Fibroblast of skin of scalp (primary cell): ENCODE results near the gene MILR1. TPM values are rescaled to one million over a fixed set of nuclear protein-coding genes. Genes with fewer than 3 reads are reported as not detected.
"Not testable (repeated sequence)": the region's sequence is repeated elsewhere in the genome, so short reads cannot be mapped to it uniquely, and the experiment has no call there.

Experiments
- DNase-seq: peaks from one replicate; pipeline ENCODE4 v3.0.0-alpha.2; 2013
- polyA plus RNA-seq, 2 experiments: library from polyadenylated mRNA; unstranded; fragments of 120-200 nt; gene quantifications; one replicate each; pipeline ENCODE4 v1.2.1, GENCODE V29; 2013; ENCODE audit not compliant: insufficient read length in 2 of 2

The MILR1 gene
- 0.16 TPM for polyA plus RNA-seq (2013, experiment 1 of 2; ENCODE audit: insufficient read length)
- polyA plus RNA-seq (2013, experiment 2 of 2; ENCODE audit: insufficient read length): 0.38 TPM

GRCh38 chr17:64448665-64449512 lies at the start of gene MILR1:
MILR1 (plus strand) TSS chr17:64449115; CDS start chr17:64449169, 54 bp downstream.
- DNase-seq: peak; percentile 48

- no peak for DNase-seq
Observed at GRCh38 chr17:64399767-64400156, 49.2 kb upstream of the MILR1 start.

- DNase-seq: no peak
Observed at GRCh38 chr17:64400642-64401041, 48.3 kb upstream of the MILR1 start.

- no peak for DNase-seq
Observed at GRCh38 chr17:64401244-64401860, 47.6 kb upstream of the MILR1 start.

- no peak for DNase-seq
Observed at GRCh38 chr17:64401941-64402340, 47.0 kb upstream of the MILR1 start.

- DNase-seq: no peak
Observed at GRCh38 chr17:64402469-64402868, 46.4 kb upstream of the MILR1 start.

- DNase-seq: no peak
Observed at GRCh38 chr17:64403881-64404460, 44.9 kb upstream of the MILR1 start.

- DNase-seq: no peak
Observed at GRCh38 chr17:64406321-64407200, 42.4 kb upstream of the MILR1 start.

- no peak for DNase-seq
Observed at GRCh38 chr17:64410750-64411490, 38.0 kb upstream of the MILR1 start.

- peak; percentile 21 for DNase-seq
Observed at GRCh38 chr17:64411999-64412771, 36.7 kb upstream of the MILR1 start.

- no peak for DNase-seq
Observed at GRCh38 chr17:64412944-64413381, 36.0 kb upstream of the MILR1 start.

- no peak for DNase-seq
Observed at GRCh38 chr17:64413513-64413912, 35.4 kb upstream of the MILR1 start.

- peak; percentile 74 for DNase-seq
Observed at GRCh38 chr17:64418506-64419339, 30.2 kb upstream of the MILR1 start.

GRCh38 chr17:64420143-64420670 lies 28.7 kb upstream of the MILR1 start:
- peak; percentile 85 for DNase-seq

GRCh38 chr17:64422121-64422520 lies 26.8 kb upstream of the MILR1 start:
- not testable (repeated sequence) for DNase-seq

- DNase-seq: no peak
Observed at GRCh38 chr17:64423881-64424280, 25.0 kb upstream of the MILR1 start.

- peak; percentile 36 for DNase-seq
Observed at GRCh38 chr17:64424324-64424849, 24.5 kb upstream of the MILR1 start.

GRCh38 chr17:64425191-64425590 lies 23.7 kb upstream of the MILR1 start:
- no peak for DNase-seq

GRCh38 chr17:64426596-64426995 lies 22.3 kb upstream of the MILR1 start:
- DNase-seq: no peak
